ENCODE measurements around the gene CMPK2.

Gene CMPK2

DNA sequence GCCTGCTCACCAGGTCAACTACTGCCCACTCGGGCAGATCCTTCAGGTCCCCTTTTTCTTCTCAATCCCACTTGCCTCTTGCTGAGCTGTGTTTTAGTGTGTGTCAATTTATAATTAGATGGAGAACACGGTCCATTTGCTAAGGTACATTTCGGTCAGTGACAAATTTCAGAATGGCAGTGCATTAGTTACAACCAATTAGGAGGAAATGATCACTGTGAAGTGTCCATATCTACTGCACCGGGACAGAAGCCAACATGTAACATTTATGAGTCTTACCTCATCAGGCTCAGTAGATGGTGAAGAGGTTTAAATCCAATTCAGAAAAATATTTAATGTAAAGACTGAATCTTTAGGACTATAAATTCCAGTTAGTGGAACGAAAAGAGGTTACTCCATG is 47.7 kb downstream of the CMPK2 start:
- Histone ChIP-seq H3K9me3 (no peaks in the 10 kb centered on the region), H3K27me3 (no peaks in the 10 kb centered on the region), H3K36me3 (no peaks in the 10 kb centered on the region), H3K27ac (no peak overlapping the region), H3K4me3 (no peak overlapping the region), H3K4me1 (no peaks in the 10 kb centered on the region)
- no peak for DNase-seq
- intact Hi-C loops (cut with DNase I; ENCODE audit: low total_unique reads) = no loop called here
- TF ChIP-seq, protein P1, sequence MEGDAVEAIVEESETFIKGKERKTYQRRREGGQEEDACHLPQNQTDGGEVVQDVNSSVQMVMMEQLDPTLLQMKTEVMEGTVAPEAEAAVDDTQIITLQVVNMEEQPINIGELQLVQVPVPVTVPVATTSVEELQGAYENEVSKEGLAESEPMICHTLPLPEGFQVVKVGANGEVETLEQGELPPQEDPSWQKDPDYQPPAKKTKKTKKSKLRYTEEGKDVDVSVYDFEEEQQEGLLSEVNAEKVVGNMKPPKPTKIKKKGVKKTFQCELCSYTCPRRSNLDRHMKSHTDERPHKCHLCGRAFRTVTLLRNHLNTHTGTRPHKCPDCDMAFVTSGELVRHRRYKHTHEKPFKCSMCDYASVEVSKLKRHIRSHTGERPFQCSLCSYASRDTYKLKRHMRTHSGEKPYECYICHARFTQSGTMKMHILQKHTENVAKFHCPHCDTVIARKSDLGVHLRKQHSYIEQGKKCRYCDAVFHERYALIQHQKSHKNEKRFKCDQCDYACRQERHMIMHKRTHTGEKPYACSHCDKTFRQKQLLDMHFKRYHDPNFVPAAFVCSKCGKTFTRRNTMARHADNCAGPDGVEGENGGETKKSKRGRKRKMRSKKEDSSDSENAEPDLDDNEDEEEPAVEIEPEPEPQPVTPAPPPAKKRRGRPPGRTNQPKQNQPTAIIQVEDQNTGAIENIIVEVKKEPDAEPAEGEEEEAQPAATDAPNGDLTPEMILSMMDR (IDR thresholded peaks at IDR 0.05) = no peak

DNA sequence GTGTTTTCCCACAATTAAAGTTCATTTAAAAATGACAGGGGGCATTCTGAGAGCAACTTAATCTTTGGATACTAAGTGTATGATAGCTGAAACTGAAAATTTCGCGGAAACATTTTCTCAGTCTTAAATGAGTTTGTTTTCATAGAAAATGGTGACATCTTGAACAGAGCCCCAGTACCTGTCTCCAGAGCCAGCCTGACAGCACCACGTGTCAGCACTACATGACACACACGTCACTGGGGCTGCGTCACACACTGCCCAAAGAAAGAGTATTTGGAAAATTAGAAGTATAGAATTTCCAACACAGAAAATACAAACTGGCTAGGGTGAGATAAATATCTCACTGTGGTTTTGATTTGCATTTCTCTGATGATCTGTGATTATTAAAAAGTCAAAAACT is 50.8 kb downstream of the CMPK2 start:
- TF ChIP-seq, protein P1 (IDR thresholded peaks at IDR 0.05) = no peak
- Histone ChIP-seq H3K27ac (no peak overlapping the region), H3K4me1 (no peaks in the 10 kb centered on the region), H3K9me3 (no peaks in the 10 kb centered on the region), H3K27me3 (peaks cover 0 to 17% of the 10 kb centered on the region in 2 donors), H3K4me3 (no peak overlapping the region), H3K36me3 (no peaks in the 10 kb centered on the region)
- intact Hi-C loops (cut with DNase I; ENCODE audit: low total_unique reads) = no loop called here
- no peak for DNase-seq

DNA sequence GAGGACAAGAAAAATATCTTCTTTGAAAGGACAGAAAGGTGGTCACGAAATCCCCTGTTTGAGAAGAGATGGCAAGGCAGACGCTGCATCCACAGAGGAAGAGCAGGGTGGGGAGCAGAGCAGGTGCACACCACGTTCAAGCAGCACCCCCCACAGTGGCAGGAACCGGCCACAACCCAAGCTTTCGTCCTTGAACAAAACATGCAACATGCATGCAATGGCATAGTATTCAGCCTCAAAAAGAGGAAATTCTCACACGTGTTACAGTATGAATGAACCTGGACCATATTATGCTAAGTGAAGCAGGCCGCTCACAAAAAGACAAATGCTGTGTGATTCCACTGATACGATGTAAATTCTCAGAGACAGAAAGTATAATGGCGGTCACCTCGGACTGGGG is 51.4 kb downstream of the CMPK2 start:
- no peaks in the 10 kb centered on the region for H3K9me3 ChIP-seq
- H3K4me1 ChIP-seq = no peaks in the 10 kb centered on the region
- no peak overlapping the region for H3K4me3 ChIP-seq
- TF ChIP-seq, protein P1 (IDR thresholded peaks at IDR 0.05) = no peak
- H3K27me3 ChIP-seq = peaks cover 0 to 17% of the 10 kb centered on the region in 2 donors
- intact Hi-C loops (cut with DNase I; ENCODE audit: low total_unique reads) = no loop called here
- H3K27ac ChIP-seq = no peak overlapping the region
- no peak for DNase-seq
- no peaks in the 10 kb centered on the region for H3K36me3 ChIP-seq

DNA sequence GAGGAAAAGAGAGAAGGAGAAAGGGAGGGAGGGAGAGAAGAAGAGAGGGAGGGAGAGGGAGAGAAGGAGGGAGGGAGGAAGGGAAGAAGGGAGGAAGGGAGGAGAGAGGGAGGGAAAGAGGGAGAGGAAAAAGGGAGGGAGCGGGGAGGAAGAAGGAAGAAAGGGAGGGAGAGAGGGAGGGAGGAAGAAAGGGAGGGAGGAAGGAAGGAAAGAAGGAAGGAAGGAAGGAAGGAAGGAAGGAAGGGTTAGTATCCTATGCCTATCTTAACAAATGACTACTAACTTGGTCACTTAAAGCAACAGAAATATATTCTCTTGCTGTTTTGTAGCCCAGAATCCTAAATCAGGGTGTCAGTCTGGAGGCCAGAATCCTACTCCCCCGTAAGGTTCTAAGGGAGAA is 52.1 kb downstream of the CMPK2 start:
- TF ChIP-seq, protein P1 (IDR thresholded peaks at IDR 0.05) = no peak
- no peak overlapping the region for H3K27ac ChIP-seq
- H3K27me3 ChIP-seq = peaks cover 0 to 17% of the 10 kb centered on the region in 2 donors
- no peaks in the 10 kb centered on the region for H3K4me1 ChIP-seq
- no peaks in the 10 kb centered on the region for H3K36me3 ChIP-seq
- no peak overlapping the region for H3K4me3 ChIP-seq
- no peak for DNase-seq
- intact Hi-C loops (cut with DNase I; ENCODE audit: low total_unique reads) = no loop called here
- H3K9me3 ChIP-seq = no peaks in the 10 kb centered on the region

DNA sequence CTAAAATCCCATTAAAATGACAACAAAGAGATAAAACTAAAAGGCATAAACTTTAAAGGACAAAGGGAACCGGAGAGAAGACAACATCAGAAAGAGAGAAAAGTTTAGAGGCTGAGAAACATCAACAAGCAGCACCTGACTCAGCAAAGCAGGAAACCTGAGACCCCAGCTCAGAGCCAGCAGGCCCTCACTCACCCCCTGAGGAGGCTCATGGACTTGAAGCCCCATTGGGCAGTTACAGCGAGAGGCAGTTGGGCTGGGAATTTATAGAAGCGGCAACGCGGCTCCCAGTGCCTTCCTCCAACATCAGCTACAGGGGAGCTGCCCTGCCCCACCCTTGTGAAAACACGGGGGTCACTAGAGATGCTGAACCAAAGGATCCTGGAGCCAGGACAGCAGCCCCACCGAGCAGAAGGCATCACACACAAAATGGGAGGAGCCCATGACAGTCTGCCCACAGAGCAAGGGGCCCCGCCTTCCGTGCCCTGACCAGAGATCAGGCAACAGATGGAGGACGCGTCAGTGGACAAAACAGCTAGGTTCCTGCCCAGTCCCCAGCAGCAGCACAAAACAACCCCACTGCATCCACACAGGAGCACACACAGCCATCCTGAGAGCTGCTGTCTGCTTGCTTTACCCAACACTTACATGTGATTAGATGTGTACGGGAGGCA is 52.7 kb downstream of the CMPK2 start:
- TF ChIP-seq, protein P1 (IDR thresholded peaks at IDR 0.05) = no peak
- H3K27me3 ChIP-seq = peaks cover 0 to 17% of the 10 kb centered on the region in 2 donors
- H3K9me3 ChIP-seq = no peaks in the 10 kb centered on the region
- no peaks in the 10 kb centered on the region for H3K4me1 ChIP-seq
- no peaks in the 10 kb centered on the region for H3K36me3 ChIP-seq
- intact Hi-C loops (cut with DNase I; ENCODE audit: low total_unique reads) = no loop called here
- no peak overlapping the region for H3K27ac ChIP-seq
- no peak overlapping the region for H3K4me3 ChIP-seq
- no peak for DNase-seq

DNA sequence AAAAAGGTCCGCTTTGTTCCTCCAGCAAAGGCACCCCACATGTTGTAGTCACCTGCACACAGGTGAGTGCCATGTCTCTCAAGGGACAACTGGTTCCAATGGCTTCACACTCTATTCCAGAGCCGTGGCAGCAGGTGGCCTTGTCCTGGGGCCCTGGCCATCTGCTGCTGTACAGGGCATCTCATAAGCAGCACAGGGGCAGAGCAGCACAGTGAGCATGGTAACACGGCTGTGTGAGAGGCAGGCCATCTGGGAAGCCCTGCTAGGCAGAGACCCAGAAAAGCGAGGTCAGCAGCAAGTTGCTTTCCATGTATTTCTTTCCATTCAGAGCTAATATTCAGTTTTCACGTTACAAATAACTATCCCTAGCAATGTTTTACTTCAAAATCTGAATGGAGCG is 54.7 kb downstream of the CMPK2 start:
- no peaks in the 10 kb centered on the region for H3K9me3 ChIP-seq
- no peak for DNase-seq
- TF ChIP-seq, protein P1 (IDR thresholded peaks at IDR 0.05) = no peak
- H3K4me1 ChIP-seq = no peaks in the 10 kb centered on the region
- H3K27me3 ChIP-seq = peaks cover 0 to 25% of the 10 kb centered on the region in 2 donors
- intact Hi-C loops (cut with DNase I; ENCODE audit: low total_unique reads) = no loop called here
- H3K27ac ChIP-seq = no peak overlapping the region
- no peak overlapping the region for H3K4me3 ChIP-seq
- H3K36me3 ChIP-seq = no peaks in the 10 kb centered on the region

Measured in tibial artery (tissue), 4 donors.